ENCODE data around the gene CPNE6.
A peak's percentile ranks its signal among the peaks of the same experiment; 100 is the strongest.

CPNE6 gene

GRCh38 chr14:24069411-24069735 is 2.0 kb upstream of the CPNE6 start:
- DNase-seq (ENCODE audit: low read depth) = no peak

- DNase-seq (ENCODE audit: low read depth) = no peak
Measured at GRCh38 chr14:24070285-24071143, 848 bp upstream of the CPNE6 start.

GRCh38 chr14:24071836-24072430 is 571 bp downstream of the CPNE6 start:
- DNase-seq (ENCODE audit: low read depth) = no peak

DNA sequence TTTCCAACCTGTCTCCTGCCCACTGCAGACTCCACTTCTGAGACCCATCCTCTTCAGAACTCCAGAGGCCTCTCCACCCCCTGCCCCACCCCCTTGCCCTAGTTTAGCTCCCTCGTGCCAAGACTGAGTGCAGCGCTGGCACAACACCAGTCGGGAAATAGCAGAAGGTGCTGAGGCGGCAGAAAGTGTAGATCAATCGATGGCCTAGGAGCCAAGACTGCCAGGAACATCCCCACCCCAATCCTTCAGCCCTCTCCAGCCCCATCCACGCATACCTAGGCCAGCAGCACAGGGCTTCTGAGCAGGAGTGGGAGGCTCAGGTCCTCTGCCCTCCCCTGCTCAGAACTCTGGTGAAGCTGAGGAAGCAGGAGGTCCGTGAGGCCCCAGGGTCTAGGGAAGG is 1.1 kb downstream of the CPNE6 start:
- DNase-seq (ENCODE audit: low read depth) = no peak

- DNase-seq (ENCODE audit: low read depth) = no peak
Measured at GRCh38 chr14:24072881-24073877, 1.8 kb downstream of the CPNE6 start.

DNA sequence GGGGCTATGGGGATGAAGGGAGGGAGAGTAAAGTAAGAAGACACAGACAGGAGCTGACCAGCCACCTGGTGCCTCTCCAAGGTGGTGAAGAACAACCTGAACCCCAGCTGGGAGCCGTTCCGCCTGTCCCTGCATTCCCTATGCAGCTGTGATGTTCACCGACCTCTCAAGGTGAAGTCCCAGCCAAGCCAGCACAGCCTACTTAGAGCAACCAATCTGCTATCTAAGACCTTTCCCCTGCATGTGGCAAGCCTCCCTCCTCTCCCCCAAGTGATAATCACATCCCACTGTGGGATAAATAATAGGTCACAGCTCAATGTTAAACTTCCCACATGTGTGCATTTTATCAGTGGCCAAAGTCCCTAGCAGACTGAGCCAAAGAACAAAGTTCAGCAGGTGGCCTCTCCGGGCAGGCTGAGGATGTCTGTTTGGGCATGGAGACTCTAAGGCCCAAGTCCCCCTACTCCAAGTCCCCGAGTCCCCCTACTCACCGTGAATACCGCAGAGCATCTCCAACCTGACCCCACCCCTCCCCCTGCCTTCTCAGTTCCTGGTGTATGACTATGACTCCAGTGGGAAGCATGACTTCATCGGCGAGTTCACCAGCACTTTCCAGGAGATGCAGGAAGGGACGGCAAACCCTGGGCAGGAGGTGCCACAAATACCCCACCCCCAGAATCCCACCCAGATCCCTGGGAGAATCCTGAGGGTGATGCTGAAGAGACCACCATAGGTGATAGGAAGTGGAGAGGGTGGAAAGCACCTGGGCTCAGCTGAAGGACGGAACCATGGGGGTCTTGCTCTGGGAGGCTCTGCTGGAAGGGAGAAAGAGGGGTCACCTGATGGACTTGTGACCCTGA is 3.5 kb downstream of the CPNE6 start:
- no peak for DNase-seq (ENCODE audit: low read depth)

GRCh38 chr14:24075485-24076301 is 4.3 kb downstream of the CPNE6 start:
- no peak for DNase-seq (ENCODE audit: low read depth)

- no peak for DNase-seq (ENCODE audit: low read depth)
Measured at GRCh38 chr14:24076302-24076601, 4.9 kb downstream of the CPNE6 start.

GRCh38 chr14:24077086-24077485 is 5.7 kb downstream of the CPNE6 start:
- no peak for DNase-seq (ENCODE audit: low read depth)

- no peak for DNase-seq (ENCODE audit: low read depth)
Measured at GRCh38 chr14:24078146-24078545, 6.8 kb downstream of the CPNE6 start.

GRCh38 chr14:24079491-24080141 is 8.3 kb downstream of the CPNE6 start:
- DNase-seq (ENCODE audit: low read depth) = no peak

GRCh38 chr14:24080142-24080530 is 8.8 kb downstream of the CPNE6 start:
- no peak for DNase-seq (ENCODE audit: low read depth)

GRCh38 chr14:24080888-24081738 is 9.8 kb downstream of the CPNE6 start:
- DNase-seq (ENCODE audit: low read depth) = peak; percentile 47

GRCh38 chr14:24081739-24082211 is 10.4 kb downstream of the CPNE6 start:
- no peak for DNase-seq (ENCODE audit: low read depth)

- DNase-seq (ENCODE audit: low read depth) = no peak
Measured at GRCh38 chr14:24082411-24083080, 11.2 kb downstream of the CPNE6 start.

GRCh38 chr14:24083462-24083861 is 12.1 kb downstream of the CPNE6 start:
- no peak for DNase-seq (ENCODE audit: low read depth)

DNA sequence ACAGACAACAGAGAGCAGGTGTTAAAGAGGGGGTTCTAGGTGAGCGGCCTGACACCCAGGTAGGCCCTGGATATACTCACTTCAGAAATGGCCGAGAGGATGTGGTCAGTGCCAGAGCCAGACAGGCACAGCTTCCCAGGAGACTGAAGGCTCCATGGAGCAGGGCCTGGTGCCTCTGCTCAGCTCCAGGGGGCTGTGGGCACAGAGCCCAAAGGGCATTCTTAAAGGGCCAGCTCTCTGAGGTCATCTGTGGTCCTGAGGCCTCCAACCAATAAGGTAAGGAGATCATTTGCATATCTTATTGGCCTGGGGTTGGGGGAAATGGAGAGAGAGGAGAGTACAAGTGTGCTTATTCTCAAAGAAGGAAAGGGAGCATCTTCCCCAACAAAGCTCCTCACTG is 13.1 kb downstream of the CPNE6 start:
- DNase-seq (ENCODE audit: low read depth) = no peak

DNA sequence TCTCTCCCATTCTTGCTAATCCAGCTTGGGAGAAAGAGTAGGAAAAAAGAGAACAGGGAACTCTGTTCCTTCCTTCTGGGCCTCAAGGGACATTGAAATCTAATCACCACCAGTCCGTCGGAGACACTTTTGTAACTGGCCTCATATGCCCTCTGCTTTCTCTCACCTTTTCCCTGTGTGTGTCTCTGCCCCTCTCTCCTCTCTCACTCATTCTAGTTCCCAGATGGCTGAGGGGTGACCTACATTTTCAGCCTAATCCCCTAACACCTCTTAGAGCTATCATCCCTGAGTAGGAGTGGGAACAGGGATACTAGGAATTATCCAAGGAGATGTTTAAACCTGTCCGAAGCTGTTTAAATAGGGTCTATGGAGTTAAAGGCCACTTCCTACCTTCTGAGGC is 13.9 kb downstream of the CPNE6 start:
- DNase-seq (ENCODE audit: low read depth) = no peak

All from T follicular helper cell (primary cell).